Measurements from ENCODE around the gene NEK6. TPM values are rescaled to one million over a fixed set of nuclear protein-coding genes. Genes with fewer than 3 reads are reported as not detected.

NEK6 gene
- total RNA-seq, 2 experiments from 2014 or later: 0.89 to 1.7 TPM

DNA sequence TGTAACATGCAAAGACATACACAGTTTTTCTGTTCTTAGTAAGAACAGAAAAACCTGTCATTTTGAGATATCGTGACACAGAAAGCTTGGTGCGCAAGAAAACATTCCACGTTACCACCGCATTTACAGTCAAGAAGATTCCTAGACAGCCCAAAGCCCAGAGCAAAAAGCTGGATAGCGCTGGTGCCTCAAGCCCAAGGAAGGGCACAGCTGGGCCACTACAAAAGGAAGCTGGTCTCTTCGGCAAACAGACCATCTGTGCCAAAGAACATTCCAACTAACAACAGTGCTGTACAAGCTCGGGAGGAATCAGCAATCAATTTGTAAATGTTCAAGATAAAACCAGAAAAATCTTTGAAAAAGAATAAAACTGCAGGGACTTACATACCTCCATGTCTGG lies 126.5 kb downstream of the NEK6 start:
- Histone ChIP-seq H3K9me3 (ENCODE audit: control insufficient read depth in 1 of 2, insufficient read depth in 1 of 2, low read length in 2 of 2) (no peaks in the 10 kb centered on the region), H3K36me3 (ENCODE audit: insufficient read depth, low read length) (peaks cover 35% of the 10 kb centered on the region), H3K4me1 (ENCODE audit: insufficient read depth, low read length) (peaks cover 1% of the 10 kb centered on the region), H3K4me3 (ENCODE audit: low read length) (no peak overlapping the region), H3K27ac (ENCODE audit: low read depth in 1 of 2, low read length in 2 of 2) (no peak overlapping the region), H3K27me3 (ENCODE audit: control insufficient read depth in 1 of 2, insufficient read depth in 2 of 2, low read length in 2 of 2) (no peaks in the 10 kb centered on the region)
- no peak overlapping the region for H3K4me3 Mint-ChIP-seq
- H3K27me3 Mint-ChIP-seq: no peaks in the 10 kb centered on the region
- CTCF ChIA-PET: interaction anchor here (1.4 kb wide), 1 partner anchor 11 kb away, joined by 3 read pairs; no protein-coding TSS in a partner anchor
- H3K36me3 Mint-ChIP-seq (ENCODE audit: low read depth): peaks cover 66% of the 10 kb centered on the region
- POLR2A ChIA-PET: no interaction called here
- no peaks in the 10 kb centered on the region for H3K9me3 Mint-ChIP-seq
- peaks cover 34% of the 10 kb centered on the region for H3K4me1 Mint-ChIP-seq (ENCODE audit: low read depth)
- intact Hi-C loops (cut with DNase I, micrococcal nuclease): no loop called here
- H3K27ac Mint-ChIP-seq: no peak overlapping the region
- no peak for ATAC-seq (ENCODE audit: poor library complexity)
- DNase-seq: no peak
- TF ChIP-seq, protein P1, sequence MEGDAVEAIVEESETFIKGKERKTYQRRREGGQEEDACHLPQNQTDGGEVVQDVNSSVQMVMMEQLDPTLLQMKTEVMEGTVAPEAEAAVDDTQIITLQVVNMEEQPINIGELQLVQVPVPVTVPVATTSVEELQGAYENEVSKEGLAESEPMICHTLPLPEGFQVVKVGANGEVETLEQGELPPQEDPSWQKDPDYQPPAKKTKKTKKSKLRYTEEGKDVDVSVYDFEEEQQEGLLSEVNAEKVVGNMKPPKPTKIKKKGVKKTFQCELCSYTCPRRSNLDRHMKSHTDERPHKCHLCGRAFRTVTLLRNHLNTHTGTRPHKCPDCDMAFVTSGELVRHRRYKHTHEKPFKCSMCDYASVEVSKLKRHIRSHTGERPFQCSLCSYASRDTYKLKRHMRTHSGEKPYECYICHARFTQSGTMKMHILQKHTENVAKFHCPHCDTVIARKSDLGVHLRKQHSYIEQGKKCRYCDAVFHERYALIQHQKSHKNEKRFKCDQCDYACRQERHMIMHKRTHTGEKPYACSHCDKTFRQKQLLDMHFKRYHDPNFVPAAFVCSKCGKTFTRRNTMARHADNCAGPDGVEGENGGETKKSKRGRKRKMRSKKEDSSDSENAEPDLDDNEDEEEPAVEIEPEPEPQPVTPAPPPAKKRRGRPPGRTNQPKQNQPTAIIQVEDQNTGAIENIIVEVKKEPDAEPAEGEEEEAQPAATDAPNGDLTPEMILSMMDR (IDR thresholded peaks at IDR 0.05): no peak

DNA sequence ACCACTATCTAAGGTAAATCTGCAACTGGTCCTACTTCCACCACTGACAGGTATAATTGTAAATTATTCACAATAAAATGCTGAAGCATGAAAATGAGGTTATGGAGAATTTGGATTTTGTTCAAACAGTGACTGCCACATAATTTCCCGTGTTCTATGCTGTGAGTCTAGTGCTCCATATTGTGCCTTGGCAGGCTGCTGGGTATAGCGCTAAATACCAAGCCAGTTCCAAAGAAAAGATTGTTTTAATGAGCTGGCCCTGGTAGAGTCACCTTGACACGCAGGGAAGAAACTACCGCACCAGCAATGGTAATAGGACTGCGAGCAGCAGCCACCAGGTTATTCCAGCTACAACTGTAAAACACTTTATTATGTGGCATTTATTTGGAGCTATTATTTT lies 127.1 kb downstream of the NEK6 start:
- peaks cover 36% of the 10 kb centered on the region for H3K4me1 Mint-ChIP-seq (ENCODE audit: low read depth)
- no peaks in the 10 kb centered on the region for H3K9me3 Mint-ChIP-seq
- no peak overlapping the region for H3K27ac Mint-ChIP-seq
- POLR2A ChIA-PET: no interaction called here
- Histone ChIP-seq H3K27me3 (ENCODE audit: control insufficient read depth in 1 of 2, insufficient read depth in 2 of 2, low read length in 2 of 2) (no peaks in the 10 kb centered on the region), H3K9me3 (ENCODE audit: control insufficient read depth in 1 of 2, insufficient read depth in 1 of 2, low read length in 2 of 2) (no peaks in the 10 kb centered on the region), H3K4me1 (ENCODE audit: insufficient read depth, low read length) (peaks cover 6% of the 10 kb centered on the region), H3K4me3 (ENCODE audit: low read length) (no peak overlapping the region), H3K36me3 (ENCODE audit: insufficient read depth, low read length) (peaks cover 30% of the 10 kb centered on the region), H3K27ac (ENCODE audit: low read depth in 1 of 2, low read length in 2 of 2) (no peak overlapping the region)
- intact Hi-C loops (cut with DNase I, micrococcal nuclease): no loop called here
- no peak overlapping the region for H3K4me3 Mint-ChIP-seq
- peaks cover 69% of the 10 kb centered on the region for H3K36me3 Mint-ChIP-seq (ENCODE audit: low read depth)
- ATAC-seq (ENCODE audit: poor library complexity) (no peak), DNase-seq (no peak)
- H3K27me3 Mint-ChIP-seq: no peaks in the 10 kb centered on the region
- CTCF ChIA-PET: no interaction called here
- TF ChIP-seq, protein P1 (IDR thresholded peaks at IDR 0.05): no peak

DNA sequence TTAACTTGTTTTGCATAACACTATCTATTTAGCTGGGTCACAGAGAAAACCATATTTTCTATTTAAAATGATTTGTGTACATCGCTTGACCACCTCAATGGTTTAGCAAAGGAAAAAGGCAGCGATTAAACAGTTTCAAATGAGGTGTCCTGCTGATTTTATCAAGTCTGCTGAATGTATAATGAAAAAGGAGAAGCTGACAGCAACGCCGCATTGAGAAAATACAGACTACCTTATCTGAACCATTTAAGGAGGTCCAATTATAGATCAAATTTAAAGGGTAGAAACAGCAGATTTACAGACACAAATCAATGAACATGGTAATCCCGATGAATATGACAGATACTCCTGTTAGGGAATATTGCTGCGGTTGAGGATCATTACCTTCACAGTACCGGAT lies 127.9 kb downstream of the NEK6 start:
- Histone ChIP-seq H3K27ac (ENCODE audit: low read depth in 1 of 2, low read length in 2 of 2) (no peak overlapping the region), H3K9me3 (ENCODE audit: control insufficient read depth in 1 of 2, insufficient read depth in 1 of 2, low read length in 2 of 2) (no peaks in the 10 kb centered on the region), H3K4me3 (ENCODE audit: low read length) (no peak overlapping the region), H3K27me3 (ENCODE audit: control insufficient read depth in 1 of 2, insufficient read depth in 2 of 2, low read length in 2 of 2) (no peaks in the 10 kb centered on the region), H3K4me1 (ENCODE audit: insufficient read depth, low read length) (peaks cover 6% of the 10 kb centered on the region), H3K36me3 (ENCODE audit: insufficient read depth, low read length) (peaks cover 30% of the 10 kb centered on the region)
- Mint-ChIP-seq H3K9me3 (no peaks in the 10 kb centered on the region), H3K27ac (no peak overlapping the region), H3K4me3 (no peak overlapping the region), H3K4me1 (ENCODE audit: low read depth) (peaks cover 41% of the 10 kb centered on the region), H3K36me3 (ENCODE audit: low read depth) (peaks cover 64% of the 10 kb centered on the region), H3K27me3 (no peaks in the 10 kb centered on the region)
- TF ChIP-seq, protein P1 (IDR thresholded peaks at IDR 0.05): no peak
- DNase-seq: no peak
- intact Hi-C loops (cut with DNase I, micrococcal nuclease): no loop called here
- POLR2A ChIA-PET: no interaction called here
- no peak for ATAC-seq (ENCODE audit: poor library complexity)
- CTCF ChIA-PET: no interaction called here
